HG03571 (cell line): ENCODE measurements around the gene ABCC4.

Experiments
- ATAC-seq: cut with Tn5 transposase; IDR thresholded peaks from one replicate; pipeline ENCODE4 v1.9.1; 2021; ENCODE audit not compliant: unreplicated experiment

ABCC4 gene

GRCh38 chr13:95301183-95301967 is at the start of gene ABCC4:
Gene ABCC4 (minus strand): TSS chr13:95301451. CDS start chr13:95301314, 137 bp downstream.
- ATAC-seq, result peak; percentile 88

GRCh38 chr13:95349267-95349666 is 48.0 kb upstream of the ABCC4 start:
- ATAC-seq, result no peak

- no peak for ATAC-seq
These were observed 42.7 kb upstream of the ABCC4 start for GRCh38 chr13:95343944-95344343.

GRCh38 chr13:95341441-95341840 is 40.2 kb upstream of the ABCC4 start:
- no peak for ATAC-seq

GRCh38 chr13:95338905-95339304 is 37.7 kb upstream of the ABCC4 start:
- ATAC-seq, result no peak

- no peak for ATAC-seq
These were observed 36.3 kb upstream of the ABCC4 start for GRCh38 chr13:95337597-95337996.

GRCh38 chr13:95335667-95336066 is 34.4 kb upstream of the ABCC4 start:
- no peak for ATAC-seq

- ATAC-seq, result no peak
These were observed 27.1 kb upstream of the ABCC4 start for GRCh38 chr13:95328386-95328785.

- no peak for ATAC-seq
These were observed 25.9 kb upstream of the ABCC4 start for GRCh38 chr13:95327190-95327589.

- ATAC-seq, result no peak
These were observed 25.4 kb upstream of the ABCC4 start for GRCh38 chr13:95326695-95327094.

- no peak for ATAC-seq
These were observed 24.2 kb upstream of the ABCC4 start for GRCh38 chr13:95325485-95325884.

GRCh38 chr13:95323930-95324662 is 22.8 kb upstream of the ABCC4 start:
- ATAC-seq, result no peak

- ATAC-seq, result no peak
These were observed 18.5 kb upstream of the ABCC4 start for GRCh38 chr13:95319551-95320274.

- ATAC-seq, result no peak
These were observed 16.1 kb upstream of the ABCC4 start for GRCh38 chr13:95317039-95317989.

GRCh38 chr13:95315752-95316151 is 14.5 kb upstream of the ABCC4 start:
- no peak for ATAC-seq

GRCh38 chr13:95307507-95307906 is 6.3 kb upstream of the ABCC4 start:
- no peak for ATAC-seq

- no peak for ATAC-seq
These were observed 3.2 kb upstream of the ABCC4 start for GRCh38 chr13:95304453-95304852.

GRCh38 chr13:95301968-95302393 is 730 bp upstream of the ABCC4 start:
- ATAC-seq, result no peak

GRCh38 chr13:95300625-95301182 is 547 bp downstream of the ABCC4 start:
- ATAC-seq, result peak; percentile 36

GRCh38 chr13:95298971-95299621 is 2.2 kb downstream of the ABCC4 start:
- ATAC-seq, result no peak
